Neuronal stem cell (in vitro differentiated cells): ENCODE results near the gene AMER3.
A peak's percentile ranks its signal among the peaks of the same experiment; 100 is the strongest.

Experiments
- DNase-seq: peaks from one replicate; pipeline ENCODE4 v3.0.0-alpha.2; 2013; ENCODE audit warnings: low spot score
- H2AFZ ChIP-seq: one replicate; pipeline ENCODE4 v1.6.1; 2013; ENCODE audit warnings: mild to moderate bottlenecking, low read length, inconsistent platforms
- H2AK5ac ChIP-seq: 2 replicates; pipeline ENCODE4 v1.6.1; 2013; ENCODE audit warnings: low read depth, mild to moderate bottlenecking, inconsistent platforms, low read length, moderate library complexity, mixed read lengths
- H2BK120ac ChIP-seq: 2 replicates; pipeline ENCODE4 v1.6.1; 2013; ENCODE audit warnings: low read depth, mild to moderate bottlenecking, inconsistent platforms, low read length, moderate library complexity, mixed read lengths
- H2BK12ac ChIP-seq: one replicate; pipeline ENCODE4 v1.6.1; 2013; ENCODE audit warnings: low read length, inconsistent platforms
- H2BK15ac ChIP-seq: 2 replicates; pipeline ENCODE4 v1.6.1; 2013; ENCODE audit warnings: mild to moderate bottlenecking, low read length, inconsistent platforms, mixed read lengths
- H2BK5ac ChIP-seq: one replicate; pipeline ENCODE4 v1.6.1; 2013; ENCODE audit warnings: inconsistent platforms, mild to moderate bottlenecking, low read length, moderate library complexity
- H3K14ac ChIP-seq: one replicate; pipeline ENCODE4 v1.6.1; 2013; ENCODE audit warnings: low read length, inconsistent platforms
- H3K18ac ChIP-seq: 2 replicates; pipeline ENCODE4 v1.6.1; 2013; ENCODE audit warnings: low read length, inconsistent platforms
- H3K23ac ChIP-seq: 2 replicates; pipeline ENCODE4 v1.6.1; 2013; ENCODE audit warnings: low read depth, mild to moderate bottlenecking, mixed read lengths, low read length, inconsistent platforms; ENCODE audit not compliant: poor library complexity
- H3K27ac ChIP-seq: replicated peaks from 3 replicates; pipeline ENCODE4 v1.5.1; 2013; ENCODE audit warnings: low read length, inconsistent platforms
- H3K27me3 ChIP-seq, 3 experiments: 2 replicates each; pipeline ENCODE4 v1.6.1; 2013; ENCODE audit warnings: low read length in 3 of 3, mild to moderate bottlenecking in 2 of 3, inconsistent platforms in 1 of 3, low read depth in 1 of 3, mixed read lengths in 1 of 3, moderate library complexity in 1 of 3; ENCODE audit not compliant: control insufficient read depth in 3 of 3, insufficient read depth in 3 of 3
- H3K36me3 ChIP-seq, 2 donors: replicated peaks in 1 of 2; 2 replicates each; pipeline ENCODE4 v1.6.1; 2013; ENCODE audit warnings: low read length in 2 of 2; ENCODE audit not compliant: control insufficient read depth in 2 of 2, insufficient read depth in 2 of 2
- H3K4ac ChIP-seq: 2 replicates; pipeline ENCODE4 v1.6.1; 2013; ENCODE audit warnings: inconsistent platforms, mild to moderate bottlenecking, low read length, moderate library complexity
- H3K4me1 ChIP-seq, 2 donors: 1 replicate in 1 of 2; 2 replicates in 1 of 2; pipeline ENCODE4 v1.6.1; 2013; ENCODE audit warnings: low read length in 2 of 2, low read depth in 1 of 2; ENCODE audit not compliant: control insufficient read depth in 2 of 2, insufficient read depth in 1 of 2
- H3K4me2 ChIP-seq: one replicate; pipeline ENCODE4 v1.6.1; 2013; ENCODE audit warnings: mild to moderate bottlenecking, low read length, inconsistent platforms; ENCODE audit not compliant: insufficient read depth, poor library complexity, severe bottlenecking
- H3K4me3 ChIP-seq, 2 donors: 2 replicates each; pipeline ENCODE4 v1.5.1; 2013; ENCODE audit warnings: low read length in 2 of 2, mild to moderate bottlenecking in 2 of 2, inconsistent platforms in 1 of 2, moderate library complexity in 1 of 2
- H3K79me1 ChIP-seq: one replicate; pipeline ENCODE4 v1.6.1; 2013; ENCODE audit warnings: low read depth, mild to moderate bottlenecking, inconsistent platforms, low read length, moderate library complexity
- H3K9ac ChIP-seq: one replicate; pipeline ENCODE4 v1.6.1; 2013; ENCODE audit warnings: mild to moderate bottlenecking, low read depth, low read length, inconsistent platforms; ENCODE audit not compliant: poor library complexity
- H3K9me3 ChIP-seq, 2 donors: replicated peaks in 1 of 2; 2 replicates each; pipeline versions ENCODE3 to v1.6.1; 2013; ENCODE audit warnings: low read length in 2 of 2, mild to moderate bottlenecking in 2 of 2, inconsistent platforms in 1 of 2, low read depth in 1 of 2, mixed read lengths in 1 of 2, moderate library complexity in 1 of 2; ENCODE audit not compliant: control insufficient read depth in 2 of 2, insufficient read depth in 1 of 2
- H4K8ac ChIP-seq: one replicate; pipeline ENCODE4 v1.6.1; 2013; ENCODE audit warnings: low read depth, mild to moderate bottlenecking, inconsistent platforms, low read length, moderate library complexity
- H4K91ac ChIP-seq: one replicate; pipeline ENCODE4 v1.6.1; 2013; ENCODE audit warnings: low read length, low read depth, mild to moderate bottlenecking, inconsistent platforms; ENCODE audit not compliant: poor library complexity
- WGBS, 2 donors: extraction: QIAGEN DNeasy Blood & Tissue Kit; methylation state at CpG; one replicate each; pipeline ENCODE4 v1.1.7; 2013; ENCODE audit warnings: missing lambda C conversion rate in 2 of 2, mixed read lengths in 1 of 2; ENCODE audit not compliant: insufficient read length in 2 of 2, insufficient replicate concordance in 1 of 2; ENCODE audit errors: extremely low coverage in 2 of 2; 5-methylcytosine and 5-hydroxymethylcytosine counted together

AMER3 gene

DNA sequence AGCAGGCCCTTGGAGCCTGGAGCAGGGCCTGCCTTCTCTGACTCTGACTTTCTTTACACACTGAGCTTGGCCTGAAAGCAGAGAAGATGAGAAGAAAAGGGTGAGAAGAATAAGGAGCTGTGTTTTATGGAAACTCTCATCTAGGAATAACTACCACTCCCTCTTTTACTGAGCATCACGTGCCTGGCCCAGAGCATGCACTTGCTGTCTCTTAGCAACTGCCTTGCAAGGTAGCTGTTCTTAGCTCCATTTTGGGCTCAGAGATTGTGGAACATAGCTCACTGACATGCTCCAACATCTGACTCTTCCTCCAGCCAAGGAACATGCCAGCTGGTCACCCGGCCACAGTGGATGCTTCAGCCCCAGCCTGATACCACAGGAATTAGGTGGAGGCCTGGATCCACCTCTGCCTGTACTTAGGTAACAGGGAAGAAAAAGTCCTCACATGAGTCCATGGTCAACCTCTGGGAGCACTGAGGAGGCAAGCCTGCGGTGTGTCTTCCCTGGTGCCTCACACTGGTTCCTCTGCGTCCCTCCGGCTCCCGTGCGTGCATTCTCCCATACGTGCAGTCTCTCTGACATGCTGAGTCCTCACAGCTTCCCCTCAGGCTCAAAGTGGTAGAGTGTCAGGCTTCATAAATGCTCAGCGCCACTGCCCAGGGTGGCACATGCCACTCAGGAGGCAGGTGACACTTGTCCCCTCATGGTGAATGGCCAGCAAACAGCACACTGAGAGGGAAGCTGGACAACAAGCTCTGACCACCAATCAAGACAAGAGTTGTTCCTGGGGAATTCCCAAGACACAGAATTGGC lies 35.7 kb downstream of the AMER3 start:
- DNase-seq, result no peak
- Histone ChIP-seq H3K4me2 (no peak overlapping the region), H4K91ac (peak overlapping the region; percentile 96), H2AFZ (no peak overlapping the region), H3K27ac (no peak overlapping the region), H3K27me3 (peaks cover 0 to 5% (median 3%) of the 10 kb centered on the region in 3 experiments), H3K9ac (no peak overlapping the region), H3K9me3 (no peaks in the 10 kb centered on the region), H3K18ac (peak overlapping the region; percentile 83), H2BK15ac (peak overlapping the region; percentile 83), H2AK5ac (peak overlapping the region; percentile 17), H3K14ac (peak overlapping the region; percentile 75), H4K8ac (peak overlapping the region; percentile 82), H3K4me3 (no peak overlapping the region), H3K79me1 (peaks cover 1% of the 10 kb centered on the region), H3K23ac (peak overlapping the region; percentile 3), H2BK5ac (no peak overlapping the region), H2BK12ac (no peak overlapping the region), H3K4me1 (peaks cover 0 to 5% of the 10 kb centered on the region in 2 donors), H3K36me3 (no peaks in the 10 kb centered on the region), H2BK120ac (no peak overlapping the region), H3K4ac (no peak overlapping the region)
- no CpG with 5 or more reads among the region's 9 CpGs for WGBS, 2 donors

GRCh38 chr2:130791617-130791939 lies 36.2 kb downstream of the AMER3 start:
- Histone ChIP-seq H3K4ac (no peak overlapping the region), H3K4me1 (peaks cover 0 to 9% of the 10 kb centered on the region in 2 donors), H3K9ac (no peak overlapping the region), H3K4me3 (no peak overlapping the region), H3K9me3 (no peaks in the 10 kb centered on the region), H2AK5ac (no peak overlapping the region), H3K36me3 (no peaks in the 10 kb centered on the region), H2BK120ac (no peak overlapping the region), H3K4me2 (no peak overlapping the region), H2BK15ac (peak overlapping the region; percentile 83), H3K23ac (peak overlapping the region; percentile 3), H2AFZ (no peak overlapping the region), H3K14ac (no peak overlapping the region), H4K91ac (no peak overlapping the region), H3K27ac (no peak overlapping the region), H3K18ac (no peak overlapping the region), H3K27me3 (peaks cover 0 to 5% (median 3%) of the 10 kb centered on the region in 3 experiments), H3K79me1 (peaks cover 1% of the 10 kb centered on the region), H2BK12ac (no peak overlapping the region), H2BK5ac (no peak overlapping the region), H4K8ac (no peak overlapping the region)
- WGBS, 2 donors, result no CpG with 5 or more reads among the region's 4 CpGs
- DNase-seq, result no peak

GRCh38 chr2:130795431-130795830 lies 40.1 kb downstream of the AMER3 start:
- H3K4me2 ChIP-seq, result no peak overlapping the region
- peaks cover 0 to 19% of the 10 kb centered on the region in 2 donors for H3K4me1 ChIP-seq
- peak overlapping the region; percentile 52 for H2BK12ac ChIP-seq
- no CpG with 5 or more reads among the region's 2 CpGs for WGBS, 2 donors
- no peaks in the 10 kb centered on the region for H3K9me3 ChIP-seq
- H3K23ac ChIP-seq, result peak overlapping the region; percentile 50
- H3K4ac ChIP-seq, result no peak overlapping the region
- no peak overlapping the region for H4K8ac ChIP-seq
- no peak overlapping the region for H2AFZ ChIP-seq
- H3K4me3 ChIP-seq, result no peak overlapping the region
- peak overlapping the region; percentile 78 for H2AK5ac ChIP-seq
- H3K18ac ChIP-seq, result peak overlapping the region; percentile 81
- H2BK15ac ChIP-seq, result no peak overlapping the region
- H3K27me3 ChIP-seq, result peaks cover 0 to 22% (median 3%) of the 10 kb centered on the region in 3 experiments
- H3K27ac ChIP-seq, result no peak overlapping the region
- no peak for DNase-seq
- peaks cover 1% of the 10 kb centered on the region for H3K79me1 ChIP-seq
- H3K9ac ChIP-seq, result peak overlapping the region; percentile 18
- no peak overlapping the region for H4K91ac ChIP-seq
- H3K14ac ChIP-seq, result no peak overlapping the region
- no peak overlapping the region for H2BK120ac ChIP-seq
- H2BK5ac ChIP-seq, result no peak overlapping the region
- no peaks in the 10 kb centered on the region for H3K36me3 ChIP-seq

- DNase-seq, result no peak
- peak overlapping the region; percentile 78 for H2BK5ac ChIP-seq
- peak overlapping the region; percentile 17 for H3K23ac ChIP-seq
- H3K27me3 ChIP-seq, result peaks cover 0 to 18% (median 3%) of the 10 kb centered on the region in 3 experiments
- H3K4me1 ChIP-seq, result peaks cover 0 to 20% of the 10 kb centered on the region in 2 donors
- H3K9ac ChIP-seq, result no peak overlapping the region
- no peak overlapping the region for H3K4me3 ChIP-seq
- no peak overlapping the region for H2AFZ ChIP-seq
- no peak overlapping the region for H4K8ac ChIP-seq
- peaks cover 1% of the 10 kb centered on the region for H3K79me1 ChIP-seq
- no peak overlapping the region for H2BK12ac ChIP-seq
- no peak overlapping the region for H2BK120ac ChIP-seq
- WGBS, 2 donors, result no CpG with 5 or more reads among the region's 3 CpGs
- peak overlapping the region; percentile 23 for H3K18ac ChIP-seq
- no peak overlapping the region for H3K27ac ChIP-seq
- no peak overlapping the region for H3K4me2 ChIP-seq
- no peak overlapping the region for H2AK5ac ChIP-seq
- H3K9me3 ChIP-seq, result no peaks in the 10 kb centered on the region
- no peak overlapping the region for H3K14ac ChIP-seq
- H3K4ac ChIP-seq, result no peak overlapping the region
- H4K91ac ChIP-seq, result no peak overlapping the region
- H2BK15ac ChIP-seq, result no peak overlapping the region
- H3K36me3 ChIP-seq, result no peaks in the 10 kb centered on the region
Measured at GRCh38 chr2:130796290-130796689, 41.0 kb downstream of the AMER3 start.
